K562 (cell line): ENCODE data around the gene IFT172. TPM values are rescaled to one million over a fixed set of nuclear protein-coding genes. Genes with fewer than 3 reads are reported as not detected.

Source experiments
- CBX2 ChIP-seq: fragments of 200-600 bp; sonication (generic); IDR thresholded peaks from one replicate; pipeline ENCODE4 v1.6.1; 2012; ENCODE audit warnings: mild to moderate bottlenecking, low read length, inconsistent platforms; ENCODE audit not compliant: insufficient read depth, poor library complexity, severe bottlenecking
- EGR1 ChIP-seq: fragments of 450-650 bp; conservative IDR thresholded peaks from 2 replicates; pipeline ENCODE4 v1.6.1; 2017; ENCODE audit warnings: mild to moderate bottlenecking
- ESRRA ChIP-seq: fragments of 450-650 bp; IDR thresholded peaks from 2 replicates; pipeline ENCODE4 v1.6.1; 2014; ENCODE audit warnings: low read depth, mild to moderate bottlenecking, moderate library complexity, borderline replicate concordance
- FOS ChIP-seq: IDR thresholded peaks from 3 replicates; pipeline ENCODE4 v1.6.1; 2011; ENCODE audit not compliant: insufficient read length; ENCODE audit errors: extremely low read depth
- JUN ChIP-seq, 2 experiments: sonication (generic) in 1 of 2; formaldehyde crosslinking in 1 of 2; IDR thresholded peaks; 2 replicates each; pipeline versions ENCODE4 v1.6.1 to v1.8.0; 2012 to 2022; ENCODE audit warnings: borderline replicate concordance in 2 of 2, mild to moderate bottlenecking in 2 of 2, improper control_type of control experiment in 1 of 2, low read depth in 1 of 2, low read length in 1 of 2, missing genetic modification reagents in 1 of 2
- KDM2B ChIP-seq: fragments of 250-450 bp; sonication (Bioruptor Pico); IDR thresholded peaks from 2 replicates; pipeline ENCODE4 v1.8.0; 2021; ENCODE audit warnings: mild to moderate bottlenecking, moderate library complexity
- KHSRP ChIP-seq: fragments of 450-650 bp; IDR thresholded peaks from 2 replicates; pipeline ENCODE4 v1.6.1; 2017
- NCOA4 ChIP-seq: fragments of 450-650 bp; IDR thresholded peaks from 2 replicates; pipeline ENCODE4 v1.6.1; 2018; ENCODE audit warnings: mild to moderate bottlenecking; ENCODE audit not compliant: partially characterized antibody
- NFE2L1 ChIP-seq: fragments of 450-650 bp; IDR thresholded peaks from 2 replicates; pipeline ENCODE4 v1.6.1; 2016; ENCODE audit warnings: missing genetic modification characterization, low read depth, mild to moderate bottlenecking, missing compliant biosample characterization, moderate library complexity, borderline replicate concordance
- RBM14 ChIP-seq: fragments of 200-400 bp; formaldehyde crosslinking; IDR thresholded peaks from 2 replicates; pipeline ENCODE4 v1.6.1; 2018; ENCODE audit warnings: low read depth, mild to moderate bottlenecking, low read length, moderate library complexity, borderline replicate concordance; ENCODE audit not compliant: insufficient read depth
- RFX1 ChIP-seq: fragments of 450-650 bp; IDR thresholded peaks from 2 replicates; pipeline ENCODE4 v1.6.1; 2016; ENCODE audit warnings: mild to moderate bottlenecking, moderate library complexity
- RFX7 ChIP-seq: fragments of 250-450 bp; sonication (Bioruptor Pico); IDR thresholded peaks from 2 replicates; pipeline ENCODE4 v1.5.1; 2021; ENCODE audit warnings: mild to moderate bottlenecking
- SIRT6 ChIP-seq: IDR thresholded peaks from one replicate; pipeline ENCODE4 v1.6.1; 2012; ENCODE audit warnings: low read depth, mild to moderate bottlenecking, control low read depth, inconsistent platforms, low read length, moderate library complexity
- TEAD2 ChIP-seq: fragments of 450-650 bp; IDR thresholded peaks from 2 replicates; pipeline ENCODE4 v1.6.1; 2016; ENCODE audit warnings: missing genetic modification characterization, control low read depth, missing compliant biosample characterization
- TSC22D4 ChIP-seq: fragments of 450-650 bp; IDR thresholded peaks from 2 replicates; pipeline ENCODE4 v1.6.1; 2016; ENCODE audit warnings: missing genetic modification characterization, missing biosample characterization, control low read depth
- ZKSCAN3 ChIP-seq: fragments of 250-450 bp; sonication (Bioruptor Pico); IDR thresholded peaks from 2 replicates; pipeline ENCODE4 v1.4.0; 2020
- ZNF143 ChIP-seq: sonication (generic); formaldehyde crosslinking; IDR thresholded peaks from 2 replicates; pipeline ENCODE4 v1.9.0; 2022; ENCODE audit warnings: mild to moderate bottlenecking, missing genetic modification reagents
- ZNF79 ChIP-seq: fragments of 250-450 bp; sonication (Bioruptor Pico); IDR thresholded peaks from 2 replicates; pipeline ENCODE4 v1.4.0; 2020; ENCODE audit warnings: low read depth, mild to moderate bottlenecking, moderate library complexity
- polyA plus RNA-seq, 8 experiments: library from polyadenylated mRNA; depleted of rRNA in 4 of 8; stranded (reverse) in 5 of 8; unstranded in 3 of 8; fragments of >200 nt; fragmentation: Nextera tagmentation in 2 of 8; fragmentation: Illumina TruSeq in 1 of 8; extraction: Ambion mirVana in 2 of 8; extraction: Trizol in 1 of 8; gene quantifications; 2 replicates each; pipeline versions ENCODE4 v1.2.1 to v1.2.3, GENCODE V29; 2011 to 2014; ENCODE audit warnings: inconsistent platforms in 1 of 8, missing spikeins in 1 of 8
- total RNA-seq, 7 experiments: library from RNA; depleted of rRNA in 6 of 7; stranded (reverse); fragments of >200 nt in 6 of 7; fragmentation: Illumina TruSeq in 2 of 7; extraction: Trizol in 2 of 7; gene quantifications; 2 replicates each; pipeline versions ENCODE4 v1.2.1 to v1.2.3, GENCODE V29; 2011 to 2021; ENCODE audit warnings: low replicate concordance in 1 of 7
- TF ChIP-seq, protein P1 (sequence below): IDR thresholded peaks from 2 replicates; pipeline ENCODE4 v1.6.1; 2016; ENCODE audit warnings: missing genetic modification characterization, missing compliant biosample characterization
- TF ChIP-seq, protein P2 (sequence below): fragments of 450-650 bp; IDR thresholded peaks from 2 replicates; pipeline ENCODE4 v1.6.1; 2016
- TF ChIP-seq, protein P3 (sequence below): sonication (generic); formaldehyde crosslinking; IDR thresholded peaks from 2 replicates; pipeline ENCODE4 v1.8.0; 2023; ENCODE audit warnings: mild to moderate bottlenecking, missing genetic modification reagents

IFT172 gene
- total and polyA plus RNA-seq, 9 of the 15 experiments (the other 6 are each of a cell fraction or from before 2014, with no cell fraction given) = 5.6 to 19.1 (median 13.5) TPM

DNA sequence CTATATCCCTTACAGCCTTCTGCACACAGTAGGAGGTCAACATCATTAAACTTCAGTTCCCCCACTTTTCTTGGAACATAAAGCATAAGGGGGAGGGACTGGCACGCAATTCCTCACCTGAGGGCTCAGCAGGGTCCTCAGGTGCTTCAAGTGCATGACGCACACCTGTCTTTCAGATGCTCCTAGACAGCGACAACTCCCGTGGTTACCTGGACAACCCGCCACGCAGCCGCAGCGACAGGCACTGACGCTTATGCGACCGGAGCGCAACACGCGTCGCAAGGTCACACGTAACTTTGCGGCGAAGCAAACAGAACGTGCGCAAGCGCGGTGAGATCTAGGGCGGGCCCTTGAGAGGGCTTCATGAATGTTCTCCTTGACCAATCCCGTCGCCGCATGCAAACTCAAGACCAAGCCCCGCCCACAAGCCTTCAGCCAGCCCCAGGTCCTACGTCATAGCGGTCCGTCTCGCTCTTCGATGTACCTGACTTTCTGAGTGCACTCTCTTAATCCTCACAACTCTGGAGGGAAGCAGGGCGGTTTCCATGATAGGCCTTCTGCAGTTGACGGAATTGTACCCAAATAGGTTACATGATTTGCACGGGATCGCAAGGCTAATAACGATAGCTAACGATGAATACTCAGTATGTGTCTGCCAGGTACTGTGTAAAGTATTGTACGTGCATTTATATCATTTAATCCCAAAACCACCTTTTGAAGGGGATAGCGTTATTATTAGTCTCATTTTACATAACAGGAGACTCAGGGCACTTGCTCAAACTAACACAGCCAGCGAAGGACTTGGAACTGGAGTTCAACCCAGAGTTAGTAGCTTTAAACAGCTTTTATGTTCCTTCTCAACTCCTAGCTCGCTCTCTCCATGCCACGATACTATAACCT is at the start of gene IFT172 (continued):
- TF ChIP-seq, protein P1, sequence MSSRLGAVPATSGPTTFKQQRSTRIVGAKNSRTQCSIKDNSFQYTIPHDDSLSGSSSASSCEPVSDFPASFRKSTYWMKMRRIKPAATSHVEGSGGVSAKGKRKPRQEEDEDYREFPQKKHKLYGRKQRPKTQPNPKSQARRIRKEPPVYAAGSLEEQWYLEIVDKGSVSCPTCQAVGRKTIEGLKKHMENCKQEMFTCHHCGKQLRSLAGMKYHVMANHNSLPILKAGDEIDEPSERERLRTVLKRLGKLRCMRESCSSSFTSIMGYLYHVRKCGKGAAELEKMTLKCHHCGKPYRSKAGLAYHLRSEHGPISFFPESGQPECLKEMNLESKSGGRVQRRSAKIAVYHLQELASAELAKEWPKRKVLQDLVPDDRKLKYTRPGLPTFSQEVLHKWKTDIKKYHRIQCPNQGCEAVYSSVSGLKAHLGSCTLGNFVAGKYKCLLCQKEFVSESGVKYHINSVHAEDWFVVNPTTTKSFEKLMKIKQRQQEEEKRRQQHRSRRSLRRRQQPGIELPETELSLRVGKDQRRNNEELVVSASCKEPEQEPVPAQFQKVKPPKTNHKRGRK (tag) = no peak
- TF ChIP-seq EGR1 = no peak; the same call in 1 of the 2 replicates
- TF ChIP-seq RFX1 = peak; percentile 98
- no peak for TF ChIP-seq SIRT6
- TF ChIP-seq RFX7 (CRISPR knock-in tag) = no peak
- TF ChIP-seq, protein P2, sequence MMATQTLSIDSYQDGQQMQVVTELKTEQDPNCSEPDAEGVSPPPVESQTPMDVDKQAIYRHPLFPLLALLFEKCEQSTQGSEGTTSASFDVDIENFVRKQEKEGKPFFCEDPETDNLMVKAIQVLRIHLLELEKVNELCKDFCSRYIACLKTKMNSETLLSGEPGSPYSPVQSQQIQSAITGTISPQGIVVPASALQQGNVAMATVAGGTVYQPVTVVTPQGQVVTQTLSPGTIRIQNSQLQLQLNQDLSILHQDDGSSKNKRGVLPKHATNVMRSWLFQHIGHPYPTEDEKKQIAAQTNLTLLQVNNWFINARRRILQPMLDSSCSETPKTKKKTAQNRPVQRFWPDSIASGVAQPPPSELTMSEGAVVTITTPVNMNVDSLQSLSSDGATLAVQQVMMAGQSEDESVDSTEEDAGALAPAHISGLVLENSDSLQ = peak; percentile 85
- TF ChIP-seq, protein P3, sequence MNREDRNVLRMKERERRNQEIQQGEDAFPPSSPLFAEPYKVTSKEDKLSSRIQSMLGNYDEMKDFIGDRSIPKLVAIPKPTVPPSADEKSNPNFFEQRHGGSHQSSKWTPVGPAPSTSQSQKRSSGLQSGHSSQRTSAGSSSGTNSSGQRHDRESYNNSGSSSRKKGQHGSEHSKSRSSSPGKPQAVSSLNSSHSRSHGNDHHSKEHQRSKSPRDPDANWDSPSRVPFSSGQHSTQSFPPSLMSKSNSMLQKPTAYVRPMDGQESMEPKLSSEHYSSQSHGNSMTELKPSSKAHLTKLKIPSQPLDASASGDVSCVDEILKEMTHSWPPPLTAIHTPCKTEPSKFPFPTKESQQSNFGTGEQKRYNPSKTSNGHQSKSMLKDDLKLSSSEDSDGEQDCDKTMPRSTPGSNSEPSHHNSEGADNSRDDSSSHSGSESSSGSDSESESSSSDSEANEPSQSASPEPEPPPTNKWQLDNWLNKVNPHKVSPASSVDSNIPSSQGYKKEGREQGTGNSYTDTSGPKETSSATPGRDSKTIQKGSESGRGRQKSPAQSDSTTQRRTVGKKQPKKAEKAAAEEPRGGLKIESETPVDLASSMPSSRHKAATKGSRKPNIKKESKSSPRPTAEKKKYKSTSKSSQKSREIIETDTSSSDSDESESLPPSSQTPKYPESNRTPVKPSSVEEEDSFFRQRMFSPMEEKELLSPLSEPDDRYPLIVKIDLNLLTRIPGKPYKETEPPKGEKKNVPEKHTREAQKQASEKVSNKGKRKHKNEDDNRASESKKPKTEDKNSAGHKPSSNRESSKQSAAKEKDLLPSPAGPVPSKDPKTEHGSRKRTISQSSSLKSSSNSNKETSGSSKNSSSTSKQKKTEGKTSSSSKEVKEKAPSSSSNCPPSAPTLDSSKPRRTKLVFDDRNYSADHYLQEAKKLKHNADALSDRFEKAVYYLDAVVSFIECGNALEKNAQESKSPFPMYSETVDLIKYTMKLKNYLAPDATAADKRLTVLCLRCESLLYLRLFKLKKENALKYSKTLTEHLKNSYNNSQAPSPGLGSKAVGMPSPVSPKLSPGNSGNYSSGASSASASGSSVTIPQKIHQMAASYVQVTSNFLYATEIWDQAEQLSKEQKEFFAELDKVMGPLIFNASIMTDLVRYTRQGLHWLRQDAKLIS (CRISPR knock-in tag) = no peak
- no peak for TF ChIP-seq ZKSCAN3 (CRISPR knock-in tag)
- TF ChIP-seq NCOA4 = no peak
- no peak for TF ChIP-seq CBX2
- no peak for TF ChIP-seq TEAD2 (tag)
- TF ChIP-seq ESRRA = peak; percentile 94
- peak; percentile 69; the same call in 1 of the 2 replicates for TF ChIP-seq JUN (IDR thresholded peaks at IDR 0.05; ENCODE audit: borderline replicate concordance, low read depth, low read length)
- no peak for TF ChIP-seq JUN (CRISPR knock-in tag; IDR thresholded peaks at IDR 0.05; ENCODE audit: borderline replicate concordance)
- no peak for TF ChIP-seq ZNF79 (CRISPR knock-in tag)
- peak; percentile 83 for TF ChIP-seq KHSRP
- no peak for TF ChIP-seq ZNF143 (CRISPR knock-in tag)
- no peak for TF ChIP-seq RBM14
- TF ChIP-seq FOS = peak; percentile 24
- TF ChIP-seq TSC22D4 = no peak
- no peak for TF ChIP-seq KDM2B (CRISPR knock-in tag)
- no peak for TF ChIP-seq NFE2L1 (tag)
